HEK293 (cell line): ENCODE measurements around the gene GRB10.

ENCODE experiments used
- CTCF ChIA-PET: fragments of 350-600 bp; formaldehyde crosslinking; extraction: SDS; loops from one replicate; lab custom pipeline; 2021; ENCODE audit warnings: antibody characterized with exemption; lab: Yijun Ruan, JAX
- POLR2A ChIA-PET: fragments of 300-600 bp; formaldehyde crosslinking; extraction: SDS; loops from one replicate; lab custom pipeline; 2020; ENCODE audit warnings: antibody characterized with exemption, inconsistent platforms; lab: Yijun Ruan, JAX
- H3K27ac ChIP-seq: fragments of 200-500 bp; sonication (Bioruptor generic); 2 replicates; pipeline ENCODE4 v1.5.1; 2014; ENCODE audit warnings: low read depth, low read length, control low read depth, inconsistent platforms; ENCODE audit errors: extremely low read depth
- H3K36me3 ChIP-seq, 2 experiments: fragments of 200-500 bp in 1 of 2; sonication (Bioruptor generic) in 1 of 2; 1 replicate in 1 of 2; 2 replicates in 1 of 2; pipeline ENCODE4 v1.5.1; 2014 to 2017; ENCODE audit warnings: inconsistent platforms in 2 of 2, low read length in 2 of 2; ENCODE audit not compliant: control insufficient read depth in 2 of 2, insufficient read depth in 1 of 2
- H3K4me1 ChIP-seq: fragments of 200-500 bp; sonication (Bioruptor generic); 2 replicates; pipeline ENCODE4 v1.5.1; 2014; ENCODE audit warnings: mild to moderate bottlenecking, low read length, inconsistent platforms; ENCODE audit not compliant: control insufficient read depth, insufficient read depth
- H3K4me3 ChIP-seq: 2 replicates; pipeline ENCODE4 v1.5.1; 2011; ENCODE audit warnings: low read depth, mild to moderate bottlenecking, control low read depth, low read length, moderate library complexity
- H3K9me3 ChIP-seq: fragments of 200-500 bp; sonication (Bioruptor generic); 2 replicates; pipeline ENCODE4 v1.5.1; 2014; ENCODE audit warnings: low read depth, low read length, inconsistent platforms; ENCODE audit not compliant: control insufficient read depth, insufficient read depth
- PRDM6 ChIP-seq: fragments of 450-650 bp; formaldehyde crosslinking; IDR thresholded peaks from 2 replicates; pipeline ENCODE4 v1.5.1; 2017; ENCODE audit warnings: missing biosample characterization, missing genetic modification characterization
- ZBTB11 ChIP-seq: fragments of 450-650 bp; formaldehyde crosslinking; conservative IDR thresholded peaks from 2 replicates; pipeline ENCODE4 v1.5.1; 2016; ENCODE audit warnings: low read depth, missing biosample characterization, missing genetic modification characterization
- ZFHX2 ChIP-seq: fragments of 450-650 bp; formaldehyde crosslinking; conservative IDR thresholded peaks from 2 replicates; pipeline ENCODE4 v1.5.1; 2016; ENCODE audit warnings: missing biosample characterization, missing genetic modification characterization
- ZIC2 ChIP-seq: fragments of 450-650 bp; formaldehyde crosslinking; IDR thresholded peaks from 2 replicates; pipeline ENCODE4 v1.5.1; 2016; ENCODE audit warnings: missing biosample characterization, missing genetic modification characterization
- ZNF239 ChIP-seq: fragments of 450-650 bp; formaldehyde crosslinking; IDR thresholded peaks from 2 replicates; pipeline ENCODE4 v1.5.1; 2016; ENCODE audit warnings: missing biosample characterization, missing genetic modification characterization
- ZNF398 ChIP-seq: fragments of 450-650 bp; formaldehyde crosslinking; IDR thresholded peaks from 2 replicates; pipeline ENCODE4 v1.5.1; 2017; ENCODE audit warnings: missing biosample characterization, missing genetic modification characterization
- ZNF585B ChIP-seq: fragments of 450-650 bp; formaldehyde crosslinking; IDR thresholded peaks from 2 replicates; pipeline ENCODE4 v1.5.1; 2016; ENCODE audit warnings: missing biosample characterization, missing genetic modification characterization
- ZNF658 ChIP-seq: fragments of 450-650 bp; formaldehyde crosslinking; IDR thresholded peaks from 2 replicates; pipeline ENCODE4; 2016; ENCODE audit warnings: missing biosample characterization, missing genetic modification characterization
- ZNF707 ChIP-seq: fragments of 450-650 bp; formaldehyde crosslinking; IDR thresholded peaks from 2 replicates; pipeline ENCODE4 v1.5.1; 2016; ENCODE audit warnings: missing biosample characterization, missing genetic modification characterization
- ZNF747 ChIP-seq: fragments of 450-650 bp; formaldehyde crosslinking; IDR thresholded peaks from 2 replicates; pipeline ENCODE4 v1.5.1; 2016; ENCODE audit warnings: missing biosample characterization, missing genetic modification characterization
- ZSCAN18 ChIP-seq: fragments of 450-650 bp; formaldehyde crosslinking; IDR thresholded peaks from 2 replicates; pipeline ENCODE4 v1.5.1; 2016; ENCODE audit warnings: missing biosample characterization, missing genetic modification characterization
- ZXDB ChIP-seq: fragments of 450-650 bp; formaldehyde crosslinking; IDR thresholded peaks from 2 replicates; pipeline ENCODE4 v1.5.1; 2016; ENCODE audit warnings: missing biosample characterization, missing genetic modification characterization

Gene GRB10

GRCh38 chr7:50560865-50561351 lies 221.8 kb downstream of the GRB10 start:
- ChIA-PET POLR2A (no interaction called here), CTCF (no interaction called here)
- H3K27ac ChIP-seq = no peak overlapping the region

GRCh38 chr7:50559881-50560280 lies 222.8 kb downstream of the GRB10 start:
- Histone ChIP-seq H3K9me3 (no peaks in the 10 kb centered on the region), H3K36me3 (no peaks in the 10 kb centered on the region), H3K4me3 (no peak overlapping the region), H3K27ac (no peak overlapping the region), H3K4me1 (no peaks in the 10 kb centered on the region)
- TF ChIP-seq ZNF585B (tag by site-specific recombination) = no peak
- no peak for TF ChIP-seq ZBTB11
- no peak for TF ChIP-seq ZNF707 (tag by site-specific recombination)
- ChIA-PET CTCF (no interaction called here), POLR2A (no interaction called here)

More at GRCh38 chr7:50560865-50561351, 221.8 kb downstream of the GRB10 start:
- no peak overlapping the region for H3K4me3 ChIP-seq
- TF ChIP-seq ZNF239 (tag by site-specific recombination) = no peak
- TF ChIP-seq PRDM6 (tag by site-specific recombination) = no peak
- no peak for TF ChIP-seq ZNF747 (tag by site-specific recombination)
- TF ChIP-seq ZNF398 (tag by site-specific recombination) = peak; percentile 23; the same call in 1 of the 2 replicates
- peak; percentile 46; the same call in 1 of the 2 replicates for TF ChIP-seq ZFHX2 (tag by site-specific recombination)
- TF ChIP-seq ZSCAN18 (tag by site-specific recombination) = no peak
- peak; percentile 50 for TF ChIP-seq ZIC2 (tag by site-specific recombination)
- TF ChIP-seq ZXDB = no peak
- TF ChIP-seq ZNF658 = no peak
- H3K9me3 ChIP-seq = no peaks in the 10 kb centered on the region
- no peaks in the 10 kb centered on the region for H3K36me3 ChIP-seq
- H3K4me1 ChIP-seq = no peaks in the 10 kb centered on the region
